Kidney epithelial cell (primary cell): ENCODE measurements around the gene EHMT2. TPM values are rescaled to one million over a fixed set of nuclear protein-coding genes. Genes with fewer than 3 reads are reported as not detected.
"Not testable (repeated sequence)": the region's sequence is repeated elsewhere in the genome, so short reads cannot be mapped to it uniquely, and the experiment has no call there.

Experiments used
- DNase-seq: peaks from one replicate; pipeline ENCODE4 v3.0.0-alpha.2; 2010; ENCODE audit warnings: low read depth
- H3K27me3 ChIP-seq: 2 replicates; pipeline ENCODE4 v1.6.0; 2011; ENCODE audit warnings: low read length; ENCODE audit not compliant: control insufficient read depth, insufficient read depth
- H3K36me3 ChIP-seq: 2 replicates; pipeline ENCODE4 v1.5.1; 2011; ENCODE audit warnings: low read length; ENCODE audit not compliant: control insufficient read depth, insufficient read depth
- H3K4me3 ChIP-seq: 2 replicates; pipeline ENCODE4 v1.5.1; 2011; ENCODE audit warnings: low read depth, mild to moderate bottlenecking, control low read depth, low read length
- CTCF ChIP-seq: IDR thresholded peaks from 2 replicates; pipeline ENCODE4 v1.5.1; 2011; ENCODE audit warnings: mild to moderate bottlenecking, moderate library complexity, low read length, control low read depth, inconsistent platforms; ENCODE audit not compliant: insufficient read depth, poor library complexity, severe bottlenecking
- total RNA-seq: library from RNA; depleted of rRNA; stranded (reverse); fragments of >200 nt; gene quantifications from 2 replicates; pipeline ENCODE4 v1.2.3, GENCODE V29; 2015

Gene EHMT2
- total RNA-seq, 1 donor from 2014 or later, result 59.3 TPM

GRCh38 chr6:31865205-31866118, 32.0 kb downstream of the EHMT2 start:
- no peak for DNase-seq
- H3K27me3 ChIP-seq, result no peaks in the 10 kb centered on the region
- TF ChIP-seq CTCF, result no peak

GRCh38 chr6:31864818-31865204, 32.7 kb downstream of the EHMT2 start:
- Histone ChIP-seq H3K27me3 (no peaks in the 10 kb centered on the region), H3K4me3 (no peak overlapping the region), H3K36me3 (no peaks in the 10 kb centered on the region)
- DNase-seq, result no peak
- no peak for TF ChIP-seq CTCF

More at GRCh38 chr6:31865205-31866118, 32.0 kb downstream of the EHMT2 start:
- Histone ChIP-seq H3K4me3 (no peak overlapping the region), H3K36me3 (no peaks in the 10 kb centered on the region)

GRCh38 chr6:31864123-31864562, 33.4 kb downstream of the EHMT2 start:
- H3K4me3 ChIP-seq, result peak overlapping the region; percentile 72
- H3K27me3 ChIP-seq, H3K36me3 ChIP-seq, DNase-seq: not testable (repeated sequence)

GRCh38 chr6:31862344-31863235, 34.9 kb downstream of the EHMT2 start, which contains the start of gene NEU1:
TSS of gene NEU1 (minus strand) at chr6:31862821. CDS start at chr6:31862776, 45 bp downstream.
- no peak for TF ChIP-seq CTCF
- Histone ChIP-seq H3K4me3 (peak within 1 kb of the TSS; percentile 93), H3K27me3 (no peaks in the 10 kb centered on the region), H3K36me3 (peaks cover 1% of the 10 kb centered on the region)
- peak; percentile 100 for DNase-seq

- DNase-seq, result no peak
- Histone ChIP-seq H3K27me3 (no peaks in the 10 kb centered on the region), H3K36me3 (peaks cover 1% of the 10 kb centered on the region), H3K4me3 (peak overlapping the region; percentile 93)
- no peak for TF ChIP-seq CTCF
These were observed 35.6 kb downstream of the EHMT2 start for GRCh38 chr6:31861919-31862343.

- no peak for TF ChIP-seq CTCF
- H3K36me3 ChIP-seq, result peaks cover 1% of the 10 kb centered on the region
- no peak overlapping the region for H3K4me3 ChIP-seq
- no peak for DNase-seq
- no peaks in the 10 kb centered on the region for H3K27me3 ChIP-seq
These were observed 36.3 kb downstream of the EHMT2 start for GRCh38 chr6:31861150-31861549.
